Breast epithelium (tissue), 3 donors: ENCODE measurements around the gene ATP2A1.

ENCODE experiments used
- POLR2A ChIP-seq: fragments of 450-650 bp; IDR thresholded peaks from one replicate; pipeline ENCODE4 v1.6.1; 2016; ENCODE audit warnings: antibody characterized with exemption, mild to moderate bottlenecking, moderate library complexity
- POLR2AphosphoS5 ChIP-seq, 3 donors: sonication (generic); formaldehyde crosslinking; IDR thresholded peaks; one replicate each; pipeline ENCODE4 v1.6.1; 2017; ENCODE audit warnings: antibody characterized with exemption in 3 of 3
- TF ChIP-seq, protein P1 (sequence below), 3 donors: fragments of 450-650 bp; IDR thresholded peaks; one replicate each; pipeline ENCODE4 v1.5.1; 2016 to 2017; ENCODE audit warnings: antibody characterized with exemption in 3 of 3, mild to moderate bottlenecking in 3 of 3, moderate library complexity in 3 of 3

DNA sequence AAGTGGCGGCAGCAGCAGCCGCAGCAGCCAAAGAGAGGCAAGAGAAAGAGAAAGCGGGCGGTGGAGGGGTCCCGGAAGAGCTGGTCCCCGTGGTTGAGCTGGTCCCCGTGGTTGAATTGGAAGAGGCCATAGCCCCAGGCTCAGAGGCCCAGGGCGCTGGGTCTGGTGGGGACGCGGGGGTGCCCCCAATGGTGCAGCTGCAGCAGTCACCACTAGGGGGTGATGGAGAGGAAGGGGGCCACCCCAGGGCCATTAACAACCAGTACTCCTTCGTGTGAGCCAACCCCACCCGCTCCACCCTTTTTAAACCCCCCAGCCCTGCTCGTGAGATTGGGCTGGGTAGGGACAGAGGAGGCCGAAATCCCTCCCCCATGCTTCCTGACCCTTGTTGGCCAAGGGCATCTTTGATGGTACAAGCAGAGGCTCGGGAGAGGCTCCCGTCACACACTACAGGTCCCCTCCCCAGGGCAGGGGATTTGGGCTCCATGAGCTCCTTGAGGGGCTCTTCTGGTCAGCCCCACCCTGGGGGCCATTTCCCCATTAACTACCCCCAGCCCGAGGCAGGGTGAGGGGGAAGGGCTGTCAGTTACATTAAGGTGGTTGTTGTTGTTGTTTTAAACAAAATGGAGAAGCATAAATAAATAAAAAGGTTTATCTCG is 4.6 kb upstream of the ATP2A1 start:
- TF ChIP-seq, protein P1, sequence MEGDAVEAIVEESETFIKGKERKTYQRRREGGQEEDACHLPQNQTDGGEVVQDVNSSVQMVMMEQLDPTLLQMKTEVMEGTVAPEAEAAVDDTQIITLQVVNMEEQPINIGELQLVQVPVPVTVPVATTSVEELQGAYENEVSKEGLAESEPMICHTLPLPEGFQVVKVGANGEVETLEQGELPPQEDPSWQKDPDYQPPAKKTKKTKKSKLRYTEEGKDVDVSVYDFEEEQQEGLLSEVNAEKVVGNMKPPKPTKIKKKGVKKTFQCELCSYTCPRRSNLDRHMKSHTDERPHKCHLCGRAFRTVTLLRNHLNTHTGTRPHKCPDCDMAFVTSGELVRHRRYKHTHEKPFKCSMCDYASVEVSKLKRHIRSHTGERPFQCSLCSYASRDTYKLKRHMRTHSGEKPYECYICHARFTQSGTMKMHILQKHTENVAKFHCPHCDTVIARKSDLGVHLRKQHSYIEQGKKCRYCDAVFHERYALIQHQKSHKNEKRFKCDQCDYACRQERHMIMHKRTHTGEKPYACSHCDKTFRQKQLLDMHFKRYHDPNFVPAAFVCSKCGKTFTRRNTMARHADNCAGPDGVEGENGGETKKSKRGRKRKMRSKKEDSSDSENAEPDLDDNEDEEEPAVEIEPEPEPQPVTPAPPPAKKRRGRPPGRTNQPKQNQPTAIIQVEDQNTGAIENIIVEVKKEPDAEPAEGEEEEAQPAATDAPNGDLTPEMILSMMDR (IDR thresholded peaks at IDR 0.05): peak in 2 of 3 donors; percentile 26 to 36
- no peak for TF ChIP-seq POLR2A
- TF ChIP-seq POLR2AphosphoS5 (IDR thresholded peaks at IDR 0.05): no peak
